Activated gamma-delta T cell treated with anti-CD3 and anti-CD28 coated beads, Interleukin-2, amount 50 U/mL, for 16 hours (primary cell): ENCODE measurements around the gene MCM8.
A peak's percentile ranks its signal among the peaks of the same experiment; 100 is the strongest.
"Not testable (repeated sequence)": the region's sequence is repeated elsewhere in the genome, so short reads cannot be mapped to it uniquely, and the experiment has no call there.

Experiments
- DNase-seq: peaks from one replicate; pipeline ENCODE4 v3.0.0-alpha.2; 2020; ENCODE audit warnings: low read depth

The MCM8 gene

GRCh38 chr20:6006603-6006949 lies 56.1 kb downstream of the MCM8 start:
- no peak for DNase-seq

- DNase-seq = no peak
These were observed 56.7 kb downstream of the MCM8 start for GRCh38 chr20:6007094-6007528.

DNA sequence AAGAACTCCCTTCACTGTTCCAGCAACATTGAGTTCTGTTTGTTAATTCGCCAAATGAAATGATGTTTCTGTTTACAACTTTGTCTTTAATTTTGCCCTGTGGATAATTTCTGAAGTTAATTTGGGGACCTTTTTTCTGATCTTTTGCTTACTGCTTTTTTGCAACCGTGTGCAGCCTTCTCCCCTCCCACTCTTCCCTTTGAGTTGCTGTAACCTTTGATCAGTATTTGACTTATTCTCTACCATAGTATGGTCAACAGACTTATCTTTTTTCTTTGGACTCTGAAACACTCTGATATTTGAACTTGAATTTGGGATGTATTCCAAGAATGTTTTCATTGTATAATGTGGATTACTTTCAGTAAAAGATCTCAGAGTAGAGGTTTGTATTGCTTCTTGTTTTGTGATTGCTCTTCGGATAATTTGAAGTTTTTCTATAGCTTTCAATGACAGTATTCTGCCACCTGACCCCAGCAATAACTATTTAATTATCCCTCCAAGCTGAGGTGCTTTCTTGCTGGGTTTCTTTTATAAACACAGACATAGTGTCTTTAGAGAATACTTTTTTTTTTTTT lies 57.2 kb downstream of the MCM8 start:
- no peak for DNase-seq

- no peak for DNase-seq
These were observed 57.8 kb downstream of the MCM8 start for GRCh38 chr20:6008254-6008653.

DNA sequence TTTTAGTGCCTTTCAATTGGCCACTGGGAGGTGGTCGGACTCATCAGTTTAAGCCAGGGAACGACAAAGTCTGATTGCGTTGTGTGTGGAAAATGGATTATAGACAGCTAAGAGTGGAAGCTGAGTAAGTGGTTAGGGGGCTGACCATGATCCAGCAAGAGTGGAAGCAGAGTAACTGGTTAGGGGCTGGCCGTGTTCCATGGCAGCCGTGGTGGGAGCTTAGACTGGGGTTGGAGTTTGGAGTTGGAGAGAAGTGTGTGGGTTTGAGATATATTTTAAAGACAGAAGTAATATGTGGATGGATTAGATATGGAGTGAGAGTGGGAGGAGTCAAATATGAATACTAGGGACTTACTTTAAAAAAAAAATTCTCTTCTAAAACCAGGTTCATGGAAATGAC lies 61.7 kb downstream of the MCM8 start:
- DNase-seq = no peak

GRCh38 chr20:6014017-6014416 lies 63.6 kb downstream of the MCM8 start:
- DNase-seq = no peak

DNA sequence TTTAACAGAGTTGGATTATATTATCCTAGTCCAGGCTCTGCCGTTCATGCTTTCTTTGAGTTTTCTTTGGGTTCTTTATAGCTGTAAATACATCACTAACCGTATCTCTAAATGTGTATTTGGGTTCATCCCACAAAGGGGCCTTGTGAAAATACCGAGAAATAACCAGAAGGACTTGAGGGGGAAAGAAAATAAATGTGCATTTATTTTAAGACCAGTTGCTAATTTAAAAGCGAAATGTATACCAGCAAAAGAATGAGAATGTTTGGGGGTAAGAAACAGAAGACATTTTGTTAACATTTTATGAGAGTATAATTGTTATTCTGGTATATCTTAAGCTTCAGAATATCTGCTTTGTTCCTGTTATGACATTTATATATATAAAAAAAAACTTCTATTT lies 64.5 kb downstream of the MCM8 start:
- no peak for DNase-seq

DNA sequence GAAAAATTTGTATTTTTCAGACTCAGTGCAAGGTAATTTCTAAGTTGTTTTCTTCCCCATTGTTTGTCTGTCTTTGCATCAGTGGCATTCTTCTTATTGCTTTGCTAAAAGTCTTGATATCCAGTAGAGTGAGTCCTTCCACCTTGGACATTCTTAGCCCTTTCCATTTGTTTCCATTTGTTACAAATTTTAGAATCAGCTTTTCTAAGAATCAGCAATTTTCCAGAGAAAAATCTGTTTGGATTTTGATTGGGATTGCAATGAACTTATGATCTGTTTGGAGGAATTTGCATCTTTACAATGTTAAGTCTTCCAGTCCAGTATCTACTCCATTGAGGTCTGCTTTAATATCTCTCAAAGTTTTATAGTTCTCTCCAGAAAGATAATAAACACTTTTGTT lies 67.0 kb downstream of the MCM8 start:
- no peak for DNase-seq

DNA sequence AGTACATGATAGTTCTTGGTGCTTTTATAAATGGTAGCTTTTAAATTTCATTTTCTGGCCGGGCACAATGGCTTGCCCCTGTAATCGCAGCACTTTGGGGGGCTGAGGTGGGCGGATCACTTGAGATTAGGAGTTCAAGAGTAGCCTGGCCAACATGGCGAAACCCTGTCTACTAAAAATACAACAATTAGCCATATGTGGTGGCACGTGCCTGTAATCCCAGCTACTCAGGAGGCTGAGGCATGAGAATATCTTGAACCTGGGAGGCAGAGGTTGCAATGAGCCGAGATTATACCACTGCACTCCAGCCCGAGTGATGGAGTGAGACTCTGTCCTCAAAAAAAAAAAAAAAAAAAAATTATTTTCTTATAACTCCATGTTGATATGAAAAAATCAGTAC lies 67.4 kb downstream of the MCM8 start:
- DNase-seq = no peak

GRCh38 chr20:6024768-6025167 lies 74.3 kb downstream of the MCM8 start:
- no peak for DNase-seq

- DNase-seq = peak; percentile 8
These were observed 75.6 kb downstream of the MCM8 start for GRCh38 chr20:6026051-6026450.

GRCh38 chr20:6028818-6029217 lies 78.4 kb downstream of the MCM8 start:
- no peak for DNase-seq

GRCh38 chr20:6029538-6029937 lies 79.1 kb downstream of the MCM8 start:
- no peak for DNase-seq

DNA sequence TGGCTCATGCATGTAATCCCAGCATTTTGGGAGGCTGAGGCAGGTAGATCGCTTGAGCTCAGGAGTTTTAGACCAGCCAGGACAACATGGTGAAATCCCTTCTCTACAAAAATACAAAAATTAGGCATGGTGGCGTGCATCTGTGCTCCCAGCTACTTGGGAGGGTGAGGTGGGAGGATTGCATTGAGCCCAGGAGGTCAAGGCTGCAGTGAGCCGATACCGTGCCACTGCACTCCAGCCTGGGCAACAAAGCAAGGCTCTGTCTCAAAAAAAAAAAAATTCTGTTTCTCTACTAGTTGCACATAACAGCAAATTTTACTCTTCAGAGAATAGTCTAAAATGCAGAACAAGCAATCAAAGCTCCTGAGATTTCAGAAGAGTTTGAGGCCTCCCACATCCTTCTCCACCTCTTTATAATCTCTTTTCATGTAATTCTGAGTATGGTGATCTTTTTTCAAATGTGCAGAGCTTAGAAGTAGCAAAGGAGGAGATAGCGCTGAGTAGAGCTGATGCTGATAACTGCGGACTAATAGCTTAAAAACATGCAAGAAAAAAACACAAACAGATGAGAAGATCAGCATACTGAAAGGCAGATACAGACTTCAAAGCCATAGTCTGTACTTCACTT lies 80.1 kb downstream of the MCM8 start:
- no peak for DNase-seq

DNA sequence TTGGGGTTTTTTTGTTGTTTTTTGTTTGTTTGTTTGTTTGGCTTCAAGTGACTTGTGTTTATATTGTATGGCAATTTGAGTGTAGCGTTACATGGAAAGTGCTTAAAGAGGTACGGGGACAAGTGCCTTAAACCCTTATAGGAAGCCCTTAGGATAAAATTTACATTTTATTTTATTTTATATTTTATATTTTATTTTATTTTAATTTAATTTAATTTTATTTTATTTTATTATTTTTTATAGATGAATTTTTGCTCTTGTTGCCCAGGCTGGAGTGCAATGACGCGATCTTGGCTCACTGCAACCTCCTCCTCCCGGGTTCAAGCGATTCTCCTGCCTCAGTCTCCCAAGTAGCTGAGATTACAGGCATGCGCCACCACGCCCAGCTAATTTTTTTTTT lies 82.5 kb downstream of the MCM8 start:
- not testable (repeated sequence) for DNase-seq

- no peak for DNase-seq
These were observed 83.9 kb downstream of the MCM8 start for GRCh38 chr20:6034134-6034969.

DNA sequence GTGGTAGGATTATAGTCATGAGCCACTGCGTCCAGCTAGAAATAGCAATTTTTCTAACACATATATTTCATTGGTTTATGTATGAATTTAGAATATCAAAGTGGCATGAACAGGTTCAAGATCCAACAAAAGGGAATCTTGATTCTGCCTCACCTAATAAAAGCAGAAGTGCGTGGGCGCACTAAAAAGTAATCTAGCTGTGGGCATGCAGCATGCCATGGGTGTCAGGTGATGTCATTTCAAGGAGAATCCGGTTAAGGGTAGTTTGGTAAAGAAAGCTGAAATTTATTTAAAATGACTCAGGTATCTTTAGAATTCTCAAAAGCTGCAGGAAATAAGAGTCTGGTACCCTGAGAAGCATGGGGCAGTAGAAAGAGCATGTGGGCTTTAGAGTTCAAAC lies 85.8 kb downstream of the MCM8 start:
- DNase-seq = no peak

DNA sequence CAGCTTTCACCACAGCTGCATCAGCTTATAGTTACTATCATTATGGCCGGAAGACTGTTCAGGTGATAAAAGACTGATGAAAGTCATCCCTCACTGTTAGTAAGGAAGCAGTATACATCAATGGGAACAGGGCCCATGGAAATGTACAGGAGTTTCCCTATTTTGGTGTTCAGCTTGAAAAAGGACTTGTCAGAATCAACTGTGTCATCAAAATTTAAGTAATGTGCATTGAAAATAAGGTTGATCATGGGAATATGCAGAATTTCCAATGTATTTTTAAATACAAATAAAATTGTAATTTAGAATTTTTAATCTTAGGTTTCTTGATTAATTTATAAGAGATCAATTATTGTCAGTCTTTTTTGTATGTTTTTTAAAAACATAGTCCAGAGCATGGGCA lies 86.6 kb downstream of the MCM8 start:
- no peak for DNase-seq

- DNase-seq = no peak
These were observed 87.8 kb downstream of the MCM8 start for GRCh38 chr20:6038256-6038655.

DNA sequence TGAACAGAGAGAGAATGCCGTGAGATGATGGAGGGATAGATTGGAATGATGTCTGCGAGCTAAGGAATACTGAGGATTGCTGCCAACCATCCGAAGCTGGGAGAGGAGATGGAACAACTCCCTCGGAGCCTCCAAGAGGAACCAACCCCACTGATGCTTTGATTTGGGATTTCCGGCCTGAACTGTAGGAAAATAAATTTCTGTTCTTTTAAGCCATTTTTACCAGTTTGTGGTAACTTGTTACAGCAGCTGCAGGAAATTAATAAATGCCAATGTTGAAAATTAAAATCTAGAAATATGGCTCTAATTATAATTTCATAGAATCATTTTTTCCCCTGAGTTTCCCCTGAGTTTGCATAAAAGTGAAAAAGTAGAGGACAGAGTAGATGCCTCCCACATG lies 89.3 kb downstream of the MCM8 start:
- DNase-seq = no peak

GRCh38 chr20:6040540-6040939 lies 90.1 kb downstream of the MCM8 start:
- DNase-seq = no peak

- DNase-seq = no peak
These were observed 90.7 kb downstream of the MCM8 start for GRCh38 chr20:6040958-6041807.
